ENCODE data around the gene RGPD4. TPM values are rescaled to one million over a fixed set of nuclear protein-coding genes. Genes with fewer than 3 reads are reported as not detected.
"Not testable (repeated sequence)": the region's sequence is repeated elsewhere in the genome, so short reads cannot be mapped to it uniquely, and the experiment has no call there.

The RGPD4 gene
- total RNA-seq, 1 experiment from 2014 or later = 0.14 TPM

GRCh38 chr2:107825206-107825563 is 1.5 kb upstream of the RGPD4 start:
- intact Hi-C loops (cut with micrococcal nuclease) = no loop called here
- Mint-ChIP-seq H3K36me3 (ENCODE audit: insufficient read depth, unreplicated experiment) (no peaks in the 10 kb centered on the region), H3K4me3 (ENCODE audit: unreplicated experiment) (no peak overlapping the region), H3K27me3 (ENCODE audit: insufficient read depth, unreplicated experiment) (no peaks in the 10 kb centered on the region), H3K27ac (ENCODE audit: low read depth, unreplicated experiment) (no peak overlapping the region), H3K9me3 (ENCODE audit: unreplicated experiment) (no peaks in the 10 kb centered on the region), H3K4me1 (ENCODE audit: insufficient read depth, unreplicated experiment) (no peaks in the 10 kb centered on the region)
- DNase-seq (ENCODE audit: unreplicated experiment) = no peak
- no peak for TF ChIP-seq CTCF (IDR thresholded peaks at IDR 0.05; ENCODE audit: unreplicated experiment)
- POLR2A ChIA-PET = no interaction called here
- no TSS peak for BruUV-seq (replicated peaks)
- CTCF ChIA-PET = no interaction called here

GRCh38 chr2:107829514-107829913 is 2.8 kb downstream of the RGPD4 start:
- H3K27me3 Mint-ChIP-seq (ENCODE audit: insufficient read depth, unreplicated experiment); H3K4me3 Mint-ChIP-seq (ENCODE audit: unreplicated experiment); H3K4me1 Mint-ChIP-seq (ENCODE audit: insufficient read depth, unreplicated experiment); H3K9me3 Mint-ChIP-seq (ENCODE audit: unreplicated experiment); BruUV-seq (replicated peaks); POLR2A ChIA-PET; H3K27ac Mint-ChIP-seq (ENCODE audit: low read depth, unreplicated experiment); CTCF ChIA-PET; DNase-seq (ENCODE audit: unreplicated experiment); H3K36me3 Mint-ChIP-seq (ENCODE audit: insufficient read depth, unreplicated experiment); intact Hi-C loops (cut with micrococcal nuclease): not testable (repeated sequence)

- H3K27ac Mint-ChIP-seq (ENCODE audit: low read depth, unreplicated experiment); H3K9me3 Mint-ChIP-seq (ENCODE audit: unreplicated experiment); H3K4me3 Mint-ChIP-seq (ENCODE audit: unreplicated experiment); POLR2A ChIA-PET; intact Hi-C loops (cut with micrococcal nuclease); CTCF ChIA-PET; H3K27me3 Mint-ChIP-seq (ENCODE audit: insufficient read depth, unreplicated experiment); H3K36me3 Mint-ChIP-seq (ENCODE audit: insufficient read depth, unreplicated experiment); BruUV-seq (replicated peaks); H3K4me1 Mint-ChIP-seq (ENCODE audit: insufficient read depth, unreplicated experiment); DNase-seq (ENCODE audit: unreplicated experiment): not testable (repeated sequence)
Measured at GRCh38 chr2:107833152-107833551, 6.5 kb downstream of the RGPD4 start.

GRCh38 chr2:107833618-107834017 is 6.9 kb downstream of the RGPD4 start:
- H3K4me1 Mint-ChIP-seq (ENCODE audit: insufficient read depth, unreplicated experiment); BruUV-seq (replicated peaks); H3K27ac Mint-ChIP-seq (ENCODE audit: low read depth, unreplicated experiment); POLR2A ChIA-PET; H3K27me3 Mint-ChIP-seq (ENCODE audit: insufficient read depth, unreplicated experiment); DNase-seq (ENCODE audit: unreplicated experiment); intact Hi-C loops (cut with micrococcal nuclease); H3K9me3 Mint-ChIP-seq (ENCODE audit: unreplicated experiment); H3K36me3 Mint-ChIP-seq (ENCODE audit: insufficient read depth, unreplicated experiment); H3K4me3 Mint-ChIP-seq (ENCODE audit: unreplicated experiment): not testable (repeated sequence)
- CTCF ChIA-PET = interaction anchor here (0.7 kb wide), 1 partner anchor 78 kb away, joined by 3 read pairs; no protein-coding TSS in a partner anchor
- peak; percentile 21 for TF ChIP-seq CTCF (IDR thresholded peaks at IDR 0.05; ENCODE audit: unreplicated experiment)

GRCh38 chr2:107916121-107916520 is 89.4 kb downstream of the RGPD4 start:
- H3K27me3 Mint-ChIP-seq (ENCODE audit: insufficient read depth, unreplicated experiment); H3K9me3 Mint-ChIP-seq (ENCODE audit: unreplicated experiment); DNase-seq (ENCODE audit: unreplicated experiment); H3K4me3 Mint-ChIP-seq (ENCODE audit: unreplicated experiment); BruUV-seq (replicated peaks); POLR2A ChIA-PET; H3K36me3 Mint-ChIP-seq (ENCODE audit: insufficient read depth, unreplicated experiment); CTCF ChIA-PET; H3K27ac Mint-ChIP-seq (ENCODE audit: low read depth, unreplicated experiment); H3K4me1 Mint-ChIP-seq (ENCODE audit: insufficient read depth, unreplicated experiment): not testable (repeated sequence)
- intact Hi-C loops (cut with micrococcal nuclease) = loop anchor here (2.0 kb wide), 1 partner anchor 17 kb away; no protein-coding TSS in a partner anchor
- peak; percentile 21 for TF ChIP-seq CTCF (IDR thresholded peaks at IDR 0.05; ENCODE audit: unreplicated experiment)

GRCh38 chr2:107916696-107917370 is 90.1 kb downstream of the RGPD4 start:
- POLR2A ChIA-PET; H3K9me3 Mint-ChIP-seq (ENCODE audit: unreplicated experiment); H3K4me3 Mint-ChIP-seq (ENCODE audit: unreplicated experiment); DNase-seq (ENCODE audit: unreplicated experiment); H3K4me1 Mint-ChIP-seq (ENCODE audit: insufficient read depth, unreplicated experiment); H3K27ac Mint-ChIP-seq (ENCODE audit: low read depth, unreplicated experiment); H3K27me3 Mint-ChIP-seq (ENCODE audit: insufficient read depth, unreplicated experiment); BruUV-seq (replicated peaks); H3K36me3 Mint-ChIP-seq (ENCODE audit: insufficient read depth, unreplicated experiment): not testable (repeated sequence)
- CTCF ChIA-PET = interaction anchor here (0.6 kb wide), 1 partner anchor 217 kb away, joined by 4 read pairs; no protein-coding TSS in a partner anchor
- intact Hi-C loops (cut with micrococcal nuclease) = loop anchor here (2.0 kb wide), 1 partner anchor 16 kb away; no protein-coding TSS in a partner anchor
